HAP-1 (cell line): Measurements from ENCODE around the gene RPS27L.
"Not testable (repeated sequence)": the region's sequence is repeated elsewhere in the genome, so short reads cannot be mapped to it uniquely, and the experiment has no call there.

Experiments
- DNase-seq, 2 experiments: peaks; one replicate each; pipeline ENCODE4 v3.0.0-alpha.2; 2016 to 2020; ENCODE audit warnings: low spot score in 2 of 2
- H3K27me3 ChIP-seq: fragments of 250-450 bp; sonication (Bioruptor Pico); 2 replicates; pipeline ENCODE4 v1.5.1; 2020; ENCODE audit warnings: low read depth, mild to moderate bottlenecking, moderate library complexity
- H3K36me3 ChIP-seq: fragments of 250-450 bp; sonication (Bioruptor Pico); replicated peaks from 2 replicates; pipeline ENCODE4 v1.5.1; 2020; ENCODE audit warnings: mild to moderate bottlenecking
- H3K4me1 ChIP-seq: fragments of 250-450 bp; sonication (Bioruptor Pico); 2 replicates; pipeline ENCODE4 v1.5.1; 2020; ENCODE audit warnings: mild to moderate bottlenecking
- H3K4me3 ChIP-seq: fragments of 250-450 bp; sonication (Bioruptor Pico); 2 replicates; pipeline ENCODE4 v1.5.1; 2020; ENCODE audit warnings: mild to moderate bottlenecking, moderate library complexity
- H3K9me3 ChIP-seq: fragments of 250-450 bp; sonication (Bioruptor Pico); 2 replicates; pipeline ENCODE4 v1.5.1; 2020; ENCODE audit warnings: mild to moderate bottlenecking, moderate library complexity
- in situ Hi-C: fragments of 300-500 bp; cut with MboI; formaldehyde crosslinking; loops from 3 replicates; pipeline ENCODE4 v1.14.3; 2020; ENCODE audit warnings: low sequenced_read_pairs, inconsistent platforms, mixed read lengths

Gene RPS27L

DNA sequence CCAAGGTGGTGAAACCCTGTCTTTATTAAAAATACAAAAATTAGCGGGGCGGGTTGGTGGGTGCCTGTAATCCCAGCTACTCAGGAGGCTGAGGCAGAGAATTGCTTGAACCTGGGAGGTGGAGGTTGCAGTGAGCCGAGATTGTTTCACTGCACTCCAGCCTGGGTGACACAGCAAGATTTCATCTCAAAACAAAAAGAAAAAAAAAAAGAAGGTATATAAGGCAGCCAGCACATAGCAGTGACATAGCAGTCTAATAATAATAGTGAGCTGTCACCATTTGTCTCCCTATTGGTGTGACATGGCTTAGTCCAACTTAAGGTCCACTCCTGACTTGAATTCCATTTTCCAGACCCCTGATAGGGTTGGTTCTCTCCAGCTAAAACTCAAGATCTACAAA lies 44.4 kb downstream of the RPS27L start:
- H3K36me3 ChIP-seq: no peaks in the 10 kb centered on the region
- in situ Hi-C loops: no loop called here
- H3K4me3 ChIP-seq: no peak overlapping the region
- DNase-seq: no peak
- H3K9me3 ChIP-seq: no peaks in the 10 kb centered on the region
- H3K27me3 ChIP-seq: no peaks in the 10 kb centered on the region; the same call in 1 of the 2 replicates
- no peaks in the 10 kb centered on the region for H3K4me1 ChIP-seq

DNA sequence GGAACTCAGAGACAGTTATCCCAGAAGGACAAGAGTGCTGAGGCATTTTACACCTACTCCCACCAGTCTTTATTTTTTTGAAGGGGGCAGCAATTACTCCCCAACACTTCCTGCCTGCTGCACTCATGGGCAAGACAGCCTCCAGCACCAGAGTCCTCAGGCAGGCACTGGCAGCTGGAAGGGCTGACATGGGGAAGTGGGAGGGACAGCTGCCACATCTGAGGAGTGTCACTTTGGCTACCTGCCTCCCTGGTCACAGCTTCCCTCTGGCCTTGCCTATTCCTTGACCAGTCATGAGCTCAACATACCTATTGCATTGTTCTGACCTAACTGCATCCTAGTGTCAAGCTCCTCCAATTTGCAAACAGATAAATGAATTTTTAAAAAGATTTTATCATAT lies 45.8 kb downstream of the RPS27L start:
- Histone ChIP-seq H3K4me3 (no peak overlapping the region), H3K9me3 (peaks cover 2% of the 10 kb centered on the region; the same call in 1 of the 2 replicates), H3K4me1 (no peaks in the 10 kb centered on the region), H3K36me3 (no peaks in the 10 kb centered on the region), H3K27me3 (no peaks in the 10 kb centered on the region)
- in situ Hi-C loops: no loop called here
- DNase-seq: no peak

- Histone ChIP-seq H3K9me3 (peaks cover 3% of the 10 kb centered on the region; the same call in 1 of the 2 replicates), H3K36me3 (no peaks in the 10 kb centered on the region), H3K4me1 (no peaks in the 10 kb centered on the region), H3K27me3 (no peaks in the 10 kb centered on the region), H3K4me3 (no peak overlapping the region)
- no peak for DNase-seq
- in situ Hi-C loops: no loop called here
Observed at GRCh38 chr15:63110428-63111026, 46.8 kb downstream of the RPS27L start.

DNA sequence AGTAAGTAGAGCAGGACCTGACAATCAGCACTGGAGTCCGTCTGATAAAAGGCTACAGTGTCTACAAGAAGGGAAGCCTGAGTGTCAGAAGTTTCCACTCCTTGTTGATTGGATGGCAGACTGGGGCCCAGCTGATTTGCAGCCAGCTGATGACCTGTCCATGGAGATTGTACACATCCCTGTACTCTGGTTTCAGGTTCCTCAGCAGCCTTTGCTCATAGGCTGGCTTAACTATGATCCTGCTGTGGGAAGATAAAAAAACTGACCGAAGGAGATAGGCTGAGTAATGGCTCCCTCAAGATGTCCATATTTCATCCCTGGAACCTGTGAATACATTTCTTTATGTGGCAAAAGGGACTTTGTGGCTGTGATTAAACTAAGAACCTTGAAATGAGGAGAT lies 47.4 kb downstream of the RPS27L start:
- Histone ChIP-seq H3K4me1 (no peaks in the 10 kb centered on the region), H3K9me3 (peaks cover 8% of the 10 kb centered on the region; the same call in 1 of the 2 replicates), H3K36me3 (no peaks in the 10 kb centered on the region), H3K27me3 (no peaks in the 10 kb centered on the region; the same call in 1 of the 2 replicates), H3K4me3 (no peak overlapping the region)
- DNase-seq: no peak
- in situ Hi-C loops: no loop called here

DNA sequence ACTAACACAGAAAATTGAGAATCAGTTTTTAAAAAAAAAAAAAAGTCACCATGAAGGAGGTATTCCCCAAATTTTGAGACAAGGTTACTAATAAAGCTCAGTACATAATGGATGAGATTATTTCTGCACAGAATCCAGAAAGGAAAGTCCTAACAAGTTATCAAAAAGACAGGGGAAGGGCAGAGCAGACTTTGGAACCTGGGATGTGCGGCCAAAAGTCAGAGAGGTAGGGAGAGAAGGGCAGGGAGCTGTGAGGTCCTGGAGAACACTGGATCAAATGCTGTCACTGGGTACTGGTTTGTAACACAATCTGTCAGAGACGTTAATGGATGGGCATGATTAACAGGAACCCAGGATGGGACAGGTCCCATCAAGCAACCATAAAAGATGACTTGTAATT lies 47.8 kb downstream of the RPS27L start:
- no peak overlapping the region for H3K4me3 ChIP-seq
- no peaks in the 10 kb centered on the region for H3K36me3 ChIP-seq
- peaks cover 9% of the 10 kb centered on the region; the same call in 1 of the 2 replicates for H3K9me3 ChIP-seq
- in situ Hi-C loops: no loop called here
- no peaks in the 10 kb centered on the region for H3K4me1 ChIP-seq
- no peak for DNase-seq
- no peaks in the 10 kb centered on the region; the same call in 1 of the 2 replicates for H3K27me3 ChIP-seq

DNA sequence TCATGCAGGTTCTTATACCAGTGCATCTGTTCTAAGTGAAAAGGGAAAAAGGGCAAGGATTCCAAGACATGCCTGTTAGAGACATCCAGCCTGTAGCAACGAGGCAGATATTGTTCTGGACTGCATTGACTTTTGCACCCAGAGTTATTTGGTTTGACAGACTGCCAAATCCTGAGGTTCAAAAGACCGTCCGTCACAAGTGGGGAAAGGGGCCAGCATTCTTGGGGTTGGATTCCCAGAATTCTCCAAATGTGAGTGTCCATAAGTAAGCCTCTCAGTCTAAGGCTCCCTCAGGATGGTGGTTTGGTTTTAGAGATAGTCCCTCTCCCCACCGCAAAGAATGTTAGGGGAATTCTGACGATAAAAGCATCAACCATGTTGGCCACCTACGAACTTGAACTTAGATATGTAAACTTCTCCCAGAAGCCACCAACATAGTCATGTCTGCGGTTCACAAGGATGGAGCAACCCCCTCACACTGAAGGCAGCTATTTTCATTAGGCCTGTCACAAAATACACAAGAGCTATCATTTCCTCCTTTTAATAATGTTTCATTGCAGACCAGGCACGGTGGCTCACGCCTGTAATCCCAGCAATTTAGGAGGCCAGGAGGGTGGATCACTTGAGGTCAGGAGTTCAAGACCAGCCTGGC lies 49.3 kb downstream of the RPS27L start:
- DNase-seq: no peak
- Histone ChIP-seq H3K27me3 (no peaks in the 10 kb centered on the region; the same call in 1 of the 2 replicates), H3K4me3 (no peak overlapping the region), H3K36me3 (no peaks in the 10 kb centered on the region), H3K9me3 (peaks cover 12% of the 10 kb centered on the region; the same call in 1 of the 2 replicates), H3K4me1 (no peaks in the 10 kb centered on the region)
- in situ Hi-C loops: no loop called here

DNA sequence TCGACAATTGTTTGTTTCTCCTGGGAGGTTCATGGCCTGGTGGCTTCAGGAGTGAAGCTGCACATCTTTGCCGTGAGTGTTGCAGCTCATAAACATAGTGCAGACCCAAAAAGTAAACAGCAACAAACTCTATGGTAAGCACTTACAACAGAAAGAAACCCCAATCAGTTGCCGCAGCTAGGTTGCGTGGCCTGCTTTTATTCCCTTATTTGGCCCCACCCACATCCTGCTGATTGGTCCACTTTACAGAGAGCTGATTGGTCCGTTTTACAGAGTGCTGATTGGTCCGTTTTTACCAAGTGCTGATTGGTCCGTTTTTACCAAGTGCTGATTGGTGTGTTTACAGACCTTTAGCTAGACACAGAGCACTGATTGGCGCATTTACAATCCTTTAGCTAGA lies 51.9 kb downstream of the RPS27L start:
- DNase-seq, H3K4me1 ChIP-seq, H3K4me3 ChIP-seq, in situ Hi-C loops, H3K36me3 ChIP-seq, H3K27me3 ChIP-seq: not testable (repeated sequence)
- peaks cover 20% of the 10 kb centered on the region; the same call in 1 of the 2 replicates for H3K9me3 ChIP-seq

- Histone ChIP-seq H3K36me3 (no peaks in the 10 kb centered on the region), H3K4me1 (no peaks in the 10 kb centered on the region), H3K9me3 (peaks cover 23% of the 10 kb centered on the region; the same call in 1 of the 2 replicates), H3K4me3 (no peak overlapping the region), H3K27me3 (no peaks in the 10 kb centered on the region; the same call in 1 of the 2 replicates)
- in situ Hi-C loops: no loop called here
- no peak for DNase-seq
Observed at GRCh38 chr15:63104727-63105126, 52.5 kb downstream of the RPS27L start.

DNA sequence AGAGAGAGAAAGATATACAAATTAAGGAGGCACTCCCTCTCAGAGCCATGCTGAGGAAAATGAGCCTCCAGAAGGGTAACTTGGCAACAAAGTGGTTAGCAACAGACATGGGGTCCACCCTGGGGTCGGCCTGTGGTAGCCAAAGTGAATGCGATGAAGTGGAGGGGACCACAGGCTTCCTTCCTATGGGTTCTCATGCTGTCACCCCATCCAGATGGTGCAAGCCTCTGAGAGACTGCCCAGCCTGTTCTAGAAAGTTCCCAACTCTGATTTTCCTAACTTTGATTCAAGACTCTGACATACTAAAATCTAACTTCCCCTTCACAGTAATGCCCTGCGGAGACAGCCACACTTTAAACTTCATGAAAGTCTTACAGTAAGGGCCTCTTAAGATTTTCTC lies 53.9 kb downstream of the RPS27L start:
- no peak for DNase-seq
- Histone ChIP-seq H3K4me3 (no peak overlapping the region), H3K4me1 (no peaks in the 10 kb centered on the region), H3K36me3 (no peaks in the 10 kb centered on the region), H3K27me3 (no peaks in the 10 kb centered on the region; the same call in 1 of the 2 replicates), H3K9me3 (peaks cover 23% of the 10 kb centered on the region; the same call in 1 of the 2 replicates)
- in situ Hi-C loops: no loop called here

DNA sequence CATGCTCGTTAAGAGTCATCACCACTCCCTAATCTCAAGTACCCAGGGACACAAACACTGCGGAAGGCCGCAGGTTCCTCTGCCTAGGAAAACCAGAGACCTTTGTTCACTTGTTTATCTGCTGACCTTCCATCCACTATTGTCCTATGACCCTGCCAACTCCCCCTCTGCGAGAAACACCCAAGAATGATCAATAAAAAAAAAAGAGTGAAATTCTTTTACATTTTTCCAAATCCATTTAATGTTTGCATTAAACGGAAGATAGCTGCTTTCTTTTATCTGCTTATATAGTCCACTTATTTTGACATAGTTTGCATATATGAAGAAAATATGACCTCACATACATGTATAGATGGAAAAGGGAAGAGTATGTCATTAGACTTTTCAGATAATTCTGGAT lies 57.7 kb downstream of the RPS27L start:
- in situ Hi-C loops: loop anchor here (10.0 kb wide), 1 partner anchor 255 kb away; no protein-coding TSS in a partner anchor
- peaks cover 14% of the 10 kb centered on the region; the same call in 1 of the 2 replicates for H3K9me3 ChIP-seq
- not testable (repeated sequence) for H3K4me3 ChIP-seq, H3K36me3 ChIP-seq, H3K4me1 ChIP-seq, DNase-seq, H3K27me3 ChIP-seq

DNA sequence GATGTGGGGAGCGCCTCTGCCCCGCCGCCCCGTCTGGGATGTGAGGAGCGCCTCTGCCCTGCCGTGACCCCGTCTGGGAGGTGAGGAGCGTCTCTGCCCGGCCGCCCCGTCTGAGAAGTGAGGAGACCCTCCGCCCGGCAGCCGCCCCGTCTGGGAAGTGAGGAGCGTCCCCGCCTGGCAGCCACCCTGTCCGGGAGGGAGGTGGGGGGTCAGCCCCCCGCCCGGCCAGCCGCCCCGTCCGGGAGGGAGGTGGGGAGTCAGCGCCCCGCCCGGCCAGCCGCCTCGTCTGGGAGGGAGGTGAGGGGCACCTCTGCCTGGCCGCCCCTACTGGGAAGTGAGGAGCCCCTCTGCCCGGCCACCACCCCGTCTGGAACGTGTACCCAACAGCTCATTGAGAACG lies 58.4 kb downstream of the RPS27L start:
- DNase-seq, H3K4me3 ChIP-seq, H3K4me1 ChIP-seq, H3K27me3 ChIP-seq, H3K36me3 ChIP-seq: not testable (repeated sequence)
- peaks cover 14% of the 10 kb centered on the region; the same call in 1 of the 2 replicates for H3K9me3 ChIP-seq
- in situ Hi-C loops: loop anchor here (10.0 kb wide), 1 partner anchor 254 kb away; no protein-coding TSS in a partner anchor
